Esophagus muscularis mucosa (tissue), 3 donors: Measurements from ENCODE around the gene MEX3A.

ENCODE experiments used
- POLR2A ChIP-seq: fragments of 450-650 bp; IDR thresholded peaks from one replicate; pipeline ENCODE4 v1.6.1; 2017; ENCODE audit warnings: antibody characterized with exemption, moderate library complexity, mild to moderate bottlenecking, low read depth
- TF ChIP-seq, protein P1 (sequence below), 3 experiments: fragments of 200-600 bp in 2 of 3; fragments of 450-650 bp in 1 of 3; sonication (generic) in 2 of 3; IDR thresholded peaks; one replicate each; pipeline ENCODE4 v1.5.1; 2017 to 2019; ENCODE audit warnings: antibody characterized with exemption in 3 of 3, mild to moderate bottlenecking in 2 of 3, moderate library complexity in 1 of 3

DNA sequence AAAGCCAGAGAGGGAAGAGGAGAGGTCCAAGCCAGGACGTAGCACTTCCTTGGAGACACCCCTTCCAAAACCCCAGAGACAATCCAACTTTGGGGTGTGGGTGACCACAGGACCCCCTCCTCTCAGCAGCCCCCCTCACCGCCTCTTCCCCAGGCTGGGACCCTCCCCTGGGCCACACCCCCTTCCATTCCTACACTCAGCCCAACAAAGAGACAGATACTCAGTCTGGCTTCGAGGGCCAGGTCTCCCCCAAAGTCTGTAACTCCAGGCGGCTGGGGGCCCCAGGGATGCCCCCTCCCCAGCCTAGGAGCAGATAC is 1.4 kb downstream of the MEX3A start:
- TF ChIP-seq, protein P1, sequence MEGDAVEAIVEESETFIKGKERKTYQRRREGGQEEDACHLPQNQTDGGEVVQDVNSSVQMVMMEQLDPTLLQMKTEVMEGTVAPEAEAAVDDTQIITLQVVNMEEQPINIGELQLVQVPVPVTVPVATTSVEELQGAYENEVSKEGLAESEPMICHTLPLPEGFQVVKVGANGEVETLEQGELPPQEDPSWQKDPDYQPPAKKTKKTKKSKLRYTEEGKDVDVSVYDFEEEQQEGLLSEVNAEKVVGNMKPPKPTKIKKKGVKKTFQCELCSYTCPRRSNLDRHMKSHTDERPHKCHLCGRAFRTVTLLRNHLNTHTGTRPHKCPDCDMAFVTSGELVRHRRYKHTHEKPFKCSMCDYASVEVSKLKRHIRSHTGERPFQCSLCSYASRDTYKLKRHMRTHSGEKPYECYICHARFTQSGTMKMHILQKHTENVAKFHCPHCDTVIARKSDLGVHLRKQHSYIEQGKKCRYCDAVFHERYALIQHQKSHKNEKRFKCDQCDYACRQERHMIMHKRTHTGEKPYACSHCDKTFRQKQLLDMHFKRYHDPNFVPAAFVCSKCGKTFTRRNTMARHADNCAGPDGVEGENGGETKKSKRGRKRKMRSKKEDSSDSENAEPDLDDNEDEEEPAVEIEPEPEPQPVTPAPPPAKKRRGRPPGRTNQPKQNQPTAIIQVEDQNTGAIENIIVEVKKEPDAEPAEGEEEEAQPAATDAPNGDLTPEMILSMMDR (IDR thresholded peaks at IDR 0.05) = no peak
- no peak for TF ChIP-seq POLR2A
